Right kidney (tissue), 1 donor: Measurements from ENCODE around the gene ESPNL.

Source experiments
- DNase-seq: peaks from one replicate; pipeline ENCODE4 v3.0.0-alpha.2; 2016

Gene ESPNL

GRCh38 chr2:238142382-238143205 is 42.5 kb downstream of the ESPNL start:
- DNase-seq = peak; percentile 42

- no peak for DNase-seq
Observed at GRCh38 chr2:238143239-238143951, 43.3 kb downstream of the ESPNL start.

GRCh38 chr2:238144262-238144661 is 44.1 kb downstream of the ESPNL start:
- DNase-seq = no peak

- DNase-seq = no peak
Observed at GRCh38 chr2:238145046-238145445, 44.9 kb downstream of the ESPNL start.

- DNase-seq = no peak
Observed at GRCh38 chr2:238145851-238146250, 45.7 kb downstream of the ESPNL start.

- peak; percentile 67 for DNase-seq
Observed at GRCh38 chr2:238146884-238147544, 46.9 kb downstream of the ESPNL start.

- no peak for DNase-seq
Observed at GRCh38 chr2:238148981-238149380, 48.8 kb downstream of the ESPNL start.

GRCh38 chr2:238149841-238150572 is 49.9 kb downstream of the ESPNL start:
- peak; percentile 35 for DNase-seq

- DNase-seq = no peak
Observed at GRCh38 chr2:238150686-238151085, 50.5 kb downstream of the ESPNL start.

GRCh38 chr2:238151205-238151604 is 51.1 kb downstream of the ESPNL start:
- DNase-seq = no peak

- DNase-seq = no peak
Observed at GRCh38 chr2:238151628-238152235, 51.6 kb downstream of the ESPNL start.

- no peak for DNase-seq
Observed at GRCh38 chr2:238152771-238153688, 52.9 kb downstream of the ESPNL start.

- DNase-seq = no peak
Observed at GRCh38 chr2:238154570-238154969, 54.4 kb downstream of the ESPNL start.

- DNase-seq = peak; percentile 77
Observed at GRCh38 chr2:238155051-238155760, 55.1 kb downstream of the ESPNL start.

- peak; percentile 31 for DNase-seq
Observed at GRCh38 chr2:238155761-238156694, 55.9 kb downstream of the ESPNL start.

- DNase-seq = peak; percentile 61
Observed at GRCh38 chr2:238157506-238158017, 57.4 kb downstream of the ESPNL start.

GRCh38 chr2:238158018-238158508 is 57.9 kb downstream of the ESPNL start:
- DNase-seq = no peak

GRCh38 chr2:238158509-238159070 is 58.5 kb downstream of the ESPNL start, which contains the start of gene ERFE:
Gene ERFE, plus strand, starts transcription at chr2:238158970. Its CDS starts 38 bp downstream, at chr2:238159008.
- peak; percentile 30 for DNase-seq
